Activated CD8-positive, alpha-beta memory T cell treated with anti-CD3 and anti-CD28 coated beads for 4 hours (primary cell): ENCODE measurements around the gene PEX11B.
A peak's percentile ranks its signal among the peaks of the same experiment; 100 is the strongest.

Experiments
- DNase-seq, 2 donors: peaks; one replicate each; pipeline ENCODE4 v3.0.0-alpha.2; 2020; ENCODE audit warnings: low read depth in 2 of 2

Gene PEX11B, protein sequence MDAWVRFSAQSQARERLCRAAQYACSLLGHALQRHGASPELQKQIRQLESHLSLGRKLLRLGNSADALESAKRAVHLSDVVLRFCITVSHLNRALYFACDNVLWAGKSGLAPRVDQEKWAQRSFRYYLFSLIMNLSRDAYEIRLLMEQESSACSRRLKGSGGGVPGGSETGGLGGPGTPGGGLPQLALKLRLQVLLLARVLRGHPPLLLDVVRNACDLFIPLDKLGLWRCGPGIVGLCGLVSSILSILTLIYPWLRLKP

DNA sequence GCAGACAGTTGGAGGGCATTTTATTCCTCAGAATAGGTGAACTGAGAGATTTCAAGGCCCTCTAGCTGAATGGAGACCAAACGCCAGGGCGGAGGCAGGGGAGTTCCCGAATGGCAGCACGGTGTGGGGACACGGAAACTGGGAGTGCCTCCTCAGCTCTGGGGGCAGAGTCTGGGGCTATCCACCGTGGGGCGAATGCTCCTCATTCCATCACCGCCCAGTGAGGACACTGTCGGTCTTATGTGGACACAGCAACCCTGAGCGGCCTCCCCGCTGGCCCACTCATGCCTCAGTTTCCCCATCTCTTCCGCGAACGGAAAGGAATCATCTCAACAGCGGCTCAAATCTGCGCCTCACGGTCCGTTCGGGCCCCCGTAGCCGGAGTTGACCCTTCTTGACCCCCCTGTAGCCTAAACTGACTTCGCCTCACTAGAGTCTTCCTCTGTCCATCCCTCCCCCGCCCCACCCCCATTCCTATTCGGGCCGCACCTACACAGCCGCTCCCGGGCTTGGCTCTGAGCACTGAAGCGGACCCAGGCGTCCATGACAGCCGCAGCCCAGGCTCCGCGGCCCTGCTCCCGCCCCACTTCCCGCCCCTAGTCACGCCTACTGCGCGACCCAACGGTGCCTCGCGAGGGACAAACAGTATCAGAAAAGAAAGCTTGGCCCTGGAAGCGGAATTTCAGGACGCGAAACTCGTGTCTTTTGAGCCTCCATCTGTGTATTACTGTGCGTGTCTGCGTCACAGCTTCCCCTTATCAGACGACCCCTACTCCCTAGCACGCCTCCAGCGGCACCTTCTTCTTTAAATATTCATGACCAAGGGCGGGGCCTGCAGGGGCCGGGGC, at the start of gene PEX11B:
TSS of gene PEX11B (minus strand) at position 574 of the 848 bp plus-strand sequence. CDS start at position 545, 29 bp downstream.
- DNase-seq = peak; percentile 78 to 85

- DNase-seq = no peak
Measured at GRCh38 chr1:145967288-145967687, 48.8 kb upstream of the PEX11B start.

DNA sequence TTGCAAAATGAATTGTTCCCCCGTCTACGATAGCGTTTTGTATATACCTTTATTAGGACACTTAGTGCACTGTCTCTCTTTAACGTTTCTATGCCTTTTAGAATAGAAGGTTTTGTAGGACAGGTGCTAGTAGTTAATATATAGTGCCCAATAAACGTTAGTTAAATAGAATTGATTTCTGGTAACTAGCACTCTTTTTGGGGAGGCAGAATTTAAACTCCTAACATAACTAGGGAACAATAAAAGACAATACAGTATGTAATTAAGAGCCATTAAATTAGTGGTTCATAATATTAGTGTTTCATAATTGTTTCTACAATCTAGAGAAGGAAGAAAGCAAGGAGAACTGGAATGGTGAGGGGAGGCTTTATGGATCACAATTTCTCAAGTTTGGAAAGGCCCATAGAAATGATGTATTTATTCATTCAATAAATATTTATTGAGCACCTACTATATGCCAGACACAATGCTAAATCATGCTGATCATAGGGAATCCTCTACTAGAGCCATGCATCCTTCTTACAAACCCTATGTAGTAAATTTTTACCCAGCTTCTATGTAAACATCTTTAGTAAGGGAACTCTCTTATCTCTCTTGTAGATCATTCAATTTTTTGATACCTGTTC, 46.7 kb upstream of the PEX11B start:
- DNase-seq = no peak

DNA sequence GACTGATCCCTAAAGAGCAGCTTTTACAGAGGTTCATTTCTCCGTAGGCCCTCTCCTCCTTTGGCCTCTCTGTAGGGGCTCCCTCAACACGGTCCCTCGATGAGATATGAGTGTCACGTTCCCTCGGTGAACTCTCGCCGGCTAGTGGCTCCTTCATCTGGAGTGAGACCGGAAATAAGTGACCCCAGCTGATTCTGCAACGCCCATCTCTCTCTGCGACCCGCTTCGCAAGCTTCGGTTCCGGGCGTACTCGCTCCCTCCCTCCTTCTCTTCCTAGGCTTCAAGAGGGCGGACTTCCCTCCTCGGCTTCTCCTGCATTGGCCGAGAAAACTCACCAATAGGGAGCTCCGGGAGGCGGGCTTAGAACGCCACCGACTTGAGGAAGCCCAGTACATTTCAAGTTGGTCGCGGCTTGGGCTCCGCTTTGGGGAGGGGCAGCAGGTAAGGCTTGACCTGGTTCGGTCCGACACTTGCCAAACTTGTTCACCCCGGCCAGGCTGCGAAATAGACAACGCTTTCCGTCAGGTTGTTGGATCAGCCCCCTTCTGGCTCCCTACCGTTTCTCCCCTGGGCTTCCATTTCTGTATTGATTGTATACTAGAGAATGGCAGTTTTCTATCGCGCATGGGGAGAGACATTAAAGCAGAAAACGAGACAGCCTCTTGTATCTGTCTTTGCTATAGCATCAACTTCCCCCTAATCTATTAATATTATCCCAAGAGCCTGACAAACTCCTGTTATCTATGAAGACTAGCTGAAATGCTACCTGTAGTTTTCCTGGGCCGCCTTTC, 46.0 kb upstream of the PEX11B start, which contains the start of the genes ANKRD34A and POLR3GL:
TSS of gene ANKRD34A (minus strand) at position 248 of the 791 bp plus-strand sequence. CDS start 2,816 bp downstream, outside the sequence.
TSS of gene POLR3GL (plus strand) at position 363 of the 791 bp plus-strand sequence. CDS start 10,176 bp downstream, outside the sequence.
- DNase-seq = peak; percentile 75 to 84

GRCh38 chr1:145963265-145964019, 44.9 kb upstream of the PEX11B start:
- DNase-seq = no peak

GRCh38 chr1:145962157-145963102, 43.9 kb upstream of the PEX11B start:
- DNase-seq = no peak

GRCh38 chr1:145961425-145962156, 43.1 kb upstream of the PEX11B start:
- DNase-seq = no peak

DNA sequence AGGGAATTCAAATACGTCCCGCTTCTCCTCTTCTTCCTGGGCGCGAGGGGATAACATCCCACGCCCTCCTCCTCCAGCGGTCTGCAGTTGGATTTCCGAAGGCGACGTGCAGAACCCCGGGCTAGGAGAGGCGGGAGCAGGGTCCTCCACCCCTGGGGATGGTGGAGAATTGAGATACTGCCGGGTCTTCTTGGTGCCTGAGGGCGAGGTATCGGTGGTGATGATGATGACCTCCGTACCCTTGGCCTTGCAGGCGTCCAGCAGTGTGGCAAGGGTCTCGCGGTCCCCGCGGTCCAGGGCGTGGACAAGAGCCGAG, 42.5 kb upstream of the PEX11B start:
- DNase-seq = no peak

DNA sequence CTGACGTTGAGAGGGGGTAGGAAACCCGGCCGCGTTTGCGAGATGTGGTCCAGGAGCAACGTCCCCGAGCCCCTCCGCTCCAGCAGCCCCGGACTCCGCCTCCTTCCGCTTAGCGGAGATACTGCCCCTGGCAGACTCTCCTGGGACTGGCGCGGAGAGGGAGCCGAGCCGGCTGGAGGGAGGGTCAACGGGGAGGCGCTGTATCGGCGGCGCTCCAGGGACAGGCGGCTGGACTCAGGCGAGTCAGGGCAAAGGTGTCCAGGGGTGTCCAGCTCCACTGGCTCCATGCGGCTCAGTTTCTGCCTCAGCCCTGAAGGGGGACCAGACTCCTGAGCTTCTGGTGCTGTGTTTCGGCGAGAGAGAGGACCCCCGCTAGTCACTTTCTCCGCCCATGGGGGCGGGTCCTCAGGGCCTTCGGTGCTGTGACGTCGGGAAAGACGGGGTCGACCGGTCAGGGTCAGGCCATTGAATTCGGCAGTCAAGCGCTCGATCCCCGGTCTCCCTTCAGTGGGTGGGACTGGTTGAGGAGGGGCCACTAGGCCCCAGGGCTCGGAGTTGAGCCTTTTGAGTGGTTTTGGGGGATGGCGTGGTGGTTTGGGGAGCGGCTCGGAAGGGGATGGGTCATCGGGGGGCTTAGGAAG, 42.1 kb upstream of the PEX11B start:
- DNase-seq = no peak

GRCh38 chr1:145959957-145960467, 41.5 kb upstream of the PEX11B start:
- no peak for DNase-seq

DNA sequence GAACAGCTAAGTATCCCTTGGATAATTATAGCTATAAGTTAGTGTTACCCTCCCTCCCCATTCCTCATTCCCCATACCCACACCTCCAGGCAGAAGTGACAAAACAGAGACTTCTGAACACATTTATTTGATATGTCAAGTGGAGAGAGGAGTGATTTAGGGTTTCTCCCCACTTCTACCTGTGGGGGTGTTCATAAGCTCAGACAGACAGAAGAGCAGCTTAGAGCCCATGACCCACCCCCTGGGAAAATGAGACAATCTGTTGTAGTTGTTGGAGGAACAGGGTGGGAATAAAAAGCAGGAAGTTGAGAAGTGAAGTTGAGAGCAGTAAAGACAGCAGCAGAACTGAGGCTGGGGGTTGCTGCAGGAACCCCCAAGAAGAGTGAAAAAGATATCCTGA, 40.8 kb upstream of the PEX11B start:
- DNase-seq = no peak

GRCh38 chr1:145958734-145959133, 40.2 kb upstream of the PEX11B start:
- DNase-seq = no peak

DNA sequence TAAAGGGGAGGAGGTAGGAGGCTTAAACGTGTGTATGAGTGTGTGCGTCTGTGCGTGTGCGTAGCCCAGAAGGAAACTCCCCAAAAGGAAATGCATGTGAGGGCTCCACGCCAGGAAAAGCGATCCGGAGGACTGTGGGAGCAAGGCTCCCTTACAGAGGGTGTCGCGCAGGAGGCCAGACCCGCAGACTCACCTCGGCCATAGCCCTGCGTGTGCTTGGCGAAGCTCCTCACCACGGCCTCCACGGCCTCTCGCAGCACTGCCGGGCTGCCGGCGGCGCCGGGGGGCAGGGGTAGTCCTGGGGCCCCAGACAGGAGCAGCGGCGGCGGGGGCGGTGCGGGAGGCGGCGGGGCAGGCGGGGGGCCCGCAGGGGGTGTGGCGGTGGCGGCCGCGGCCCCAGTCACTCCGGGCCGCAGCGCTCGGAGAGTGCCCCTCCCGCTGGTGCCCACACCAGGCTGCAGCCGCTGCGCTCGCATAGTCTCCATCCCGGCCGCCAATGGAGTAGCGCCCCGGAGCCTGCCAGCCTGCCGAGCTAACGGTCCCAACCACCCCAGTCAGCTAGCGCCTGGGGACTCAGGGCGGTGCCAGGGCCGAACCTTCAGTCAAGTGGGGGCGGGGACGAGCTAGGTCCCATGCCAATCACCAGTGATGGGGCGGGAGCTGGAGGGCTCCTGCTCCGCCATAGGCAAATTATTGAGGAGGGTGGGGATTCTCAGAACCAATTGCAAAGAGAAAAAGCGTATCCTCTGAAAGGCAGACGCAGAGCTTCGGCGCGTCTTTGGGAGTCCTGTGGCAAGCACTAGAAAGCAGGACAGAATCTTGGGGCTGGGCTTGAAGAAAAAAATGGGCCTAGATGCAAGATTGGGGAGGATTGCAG, 39.2 kb upstream of the PEX11B start, which contains the start of gene LIX1L:
TSS of gene LIX1L (minus strand) at position 575 of the 877 bp plus-strand sequence. CDS start at position 485, 90 bp downstream.
- DNase-seq = peak; percentile 85 to 86

- no peak for DNase-seq
Measured at GRCh38 chr1:145956781-145957442, 38.4 kb upstream of the PEX11B start.

GRCh38 chr1:145956361-145956760, 37.8 kb upstream of the PEX11B start:
- no peak for DNase-seq

GRCh38 chr1:145955436-145955835, 36.9 kb upstream of the PEX11B start:
- no peak for DNase-seq

DNA sequence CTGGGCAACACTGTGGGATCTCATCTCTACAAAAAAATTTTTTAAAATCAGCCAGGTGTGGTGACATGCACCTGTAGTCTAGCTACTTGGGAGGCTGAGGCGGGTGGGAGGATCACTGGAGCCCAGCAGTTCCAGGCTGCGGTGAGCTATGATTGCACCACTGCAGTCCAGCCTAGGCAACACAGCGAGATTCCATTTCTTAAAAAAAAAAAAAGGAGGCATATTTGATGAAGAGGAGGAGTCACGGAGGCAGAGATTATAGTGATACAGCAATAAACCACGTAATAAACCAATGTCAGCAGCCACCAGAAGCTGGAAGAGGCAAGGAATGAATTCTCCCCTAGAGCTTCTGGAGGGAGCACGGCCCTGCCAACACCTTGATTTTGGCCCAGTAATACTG, 35.3 kb upstream of the PEX11B start:
- DNase-seq = no peak
